ENCODE data around the gene NAAA.
"Not testable (repeated sequence)": the region's sequence is repeated elsewhere in the genome, so short reads cannot be mapped to it uniquely, and the experiment has no call there.

Gene NAAA

GRCh38 chr4:75940692-75941253 lies at the start of gene NAAA:
NAAA (minus strand) TSS chr4:75941013; CDS start chr4:75940949, 64 bp downstream.
- peak; percentile 58 to 70 (median 58) for DNase-seq (ENCODE audit: low read depth in 2 of 3, low spot score in 2 of 3)

DNA sequence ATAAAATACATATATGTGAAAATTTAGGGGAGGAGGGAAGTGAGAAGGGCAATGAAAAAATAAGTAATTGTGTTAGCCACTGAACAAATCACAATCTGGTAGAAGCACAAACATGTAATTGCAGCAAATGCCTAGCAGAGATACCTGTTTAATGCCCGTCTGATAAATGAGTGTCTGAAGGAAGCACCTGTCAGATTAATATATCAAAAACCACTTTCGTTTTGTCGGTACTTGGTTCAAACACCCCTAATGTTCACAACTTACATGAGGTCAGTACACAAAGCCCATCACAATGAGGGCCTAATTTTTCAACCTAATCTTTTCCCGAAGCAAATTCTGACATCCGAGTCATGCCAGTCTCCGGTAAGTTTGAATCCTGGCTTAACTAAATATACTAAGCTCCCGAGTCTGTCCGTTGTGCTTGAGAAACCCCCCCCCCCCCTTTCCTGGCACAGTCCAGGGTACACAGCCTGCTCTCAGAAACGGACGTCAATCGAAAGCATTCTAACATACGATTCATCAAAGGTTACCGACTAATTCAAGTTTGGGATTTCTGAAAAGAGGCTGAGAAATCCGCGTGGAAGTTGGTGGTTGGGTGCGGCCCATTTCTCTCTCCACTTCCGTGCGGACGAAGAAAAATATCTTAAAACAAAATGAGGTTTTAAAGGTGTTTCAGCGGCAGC lies 49.2 kb upstream of the NAAA start:
- no peak for DNase-seq (ENCODE audit: low read depth in 2 of 3, low spot score in 2 of 3)

DNA sequence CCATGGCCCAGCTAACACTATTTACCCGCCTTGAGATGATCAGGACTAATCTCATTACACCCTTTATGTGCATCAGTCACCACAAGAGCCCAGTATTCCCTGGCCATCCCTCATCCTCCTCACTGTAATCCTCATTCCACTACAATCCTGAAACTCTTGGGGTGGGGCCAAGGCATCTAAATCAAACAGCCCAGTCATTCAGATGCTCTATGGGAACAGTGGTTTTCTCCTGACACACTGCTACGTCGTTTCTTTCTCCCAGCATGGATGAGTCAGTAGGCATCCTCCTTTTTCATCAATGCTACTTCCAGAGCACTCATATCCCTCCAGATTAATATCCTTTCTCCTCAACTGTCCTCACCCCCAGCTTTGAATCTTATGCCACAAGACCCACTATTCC lies 44.3 kb upstream of the NAAA start:
- DNase-seq (ENCODE audit: low read depth in 2 of 3, low spot score in 2 of 3): no peak

DNA sequence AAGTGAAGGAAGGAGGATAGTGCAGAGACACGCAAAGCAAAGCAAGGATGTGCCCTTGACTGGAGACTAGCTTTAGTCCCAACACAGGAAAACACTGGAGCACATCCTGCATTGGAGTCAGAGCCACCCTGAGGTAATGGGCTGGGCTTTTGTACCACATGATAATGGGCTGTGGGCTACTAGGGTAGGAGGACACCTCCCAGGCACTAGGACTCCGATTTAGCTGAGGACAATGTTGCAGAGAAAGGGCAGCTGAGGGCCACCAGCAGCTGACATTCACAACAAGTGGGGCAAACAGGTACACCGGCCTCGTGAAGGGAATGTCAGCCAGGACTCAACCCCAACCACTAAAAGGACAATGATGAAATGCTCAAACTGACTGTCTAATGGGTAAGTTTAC lies 39.8 kb upstream of the NAAA start:
- DNase-seq (ENCODE audit: low read depth in 2 of 3, low spot score in 2 of 3): no peak

GRCh38 chr4:75976177-75976576 lies 35.4 kb upstream of the NAAA start:
- DNase-seq (ENCODE audit: low read depth in 2 of 3, low spot score in 2 of 3): no peak

DNA sequence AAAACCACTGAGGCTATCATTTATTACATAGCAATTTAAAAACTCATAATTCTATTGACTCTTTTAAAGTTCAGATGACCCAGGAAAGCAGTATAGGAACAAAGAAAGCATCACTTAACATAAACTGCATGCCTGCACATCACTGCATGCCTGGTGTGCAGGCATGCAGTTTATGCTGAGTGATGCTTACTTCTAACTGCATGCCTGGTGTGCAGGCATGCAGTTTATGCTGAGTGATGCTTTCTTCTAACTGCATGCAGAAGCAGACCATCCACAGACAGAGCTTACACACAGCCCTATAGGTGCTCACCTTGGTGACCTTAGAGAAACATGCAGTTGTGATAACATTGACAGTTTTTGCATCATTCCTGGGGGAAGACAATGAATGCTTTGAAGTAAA lies 33.0 kb upstream of the NAAA start:
- DNase-seq (ENCODE audit: low read depth in 2 of 3, low spot score in 2 of 3): no peak

GRCh38 chr4:75968084-75968483 lies 27.3 kb upstream of the NAAA start:
- DNase-seq (ENCODE audit: low read depth in 2 of 3, low spot score in 2 of 3): no peak

GRCh38 chr4:75963558-75963957 lies 22.7 kb upstream of the NAAA start:
- DNase-seq (ENCODE audit: low read depth in 2 of 3, low spot score in 2 of 3): no peak

- DNase-seq (ENCODE audit: low read depth in 2 of 3, low spot score in 2 of 3): not testable (repeated sequence)
Observed at GRCh38 chr4:75962072-75962471, 21.3 kb upstream of the NAAA start.

GRCh38 chr4:75958546-75958945 lies 17.7 kb upstream of the NAAA start:
- not testable (repeated sequence) for DNase-seq (ENCODE audit: low read depth in 2 of 3, low spot score in 2 of 3)

- DNase-seq (ENCODE audit: low read depth in 2 of 3, low spot score in 2 of 3): not testable (repeated sequence)
Observed at GRCh38 chr4:75954811-75955210, 14.0 kb upstream of the NAAA start.

GRCh38 chr4:75953509-75953908 lies 12.7 kb upstream of the NAAA start:
- DNase-seq (ENCODE audit: low read depth in 2 of 3, low spot score in 2 of 3): no peak

GRCh38 chr4:75950213-75950815 lies 9.5 kb upstream of the NAAA start:
- DNase-seq (ENCODE audit: low read depth in 2 of 3, low spot score in 2 of 3): no peak

GRCh38 chr4:75948822-75949444 lies 8.1 kb upstream of the NAAA start:
- DNase-seq (ENCODE audit: low read depth in 2 of 3, low spot score in 2 of 3): no peak

DNA sequence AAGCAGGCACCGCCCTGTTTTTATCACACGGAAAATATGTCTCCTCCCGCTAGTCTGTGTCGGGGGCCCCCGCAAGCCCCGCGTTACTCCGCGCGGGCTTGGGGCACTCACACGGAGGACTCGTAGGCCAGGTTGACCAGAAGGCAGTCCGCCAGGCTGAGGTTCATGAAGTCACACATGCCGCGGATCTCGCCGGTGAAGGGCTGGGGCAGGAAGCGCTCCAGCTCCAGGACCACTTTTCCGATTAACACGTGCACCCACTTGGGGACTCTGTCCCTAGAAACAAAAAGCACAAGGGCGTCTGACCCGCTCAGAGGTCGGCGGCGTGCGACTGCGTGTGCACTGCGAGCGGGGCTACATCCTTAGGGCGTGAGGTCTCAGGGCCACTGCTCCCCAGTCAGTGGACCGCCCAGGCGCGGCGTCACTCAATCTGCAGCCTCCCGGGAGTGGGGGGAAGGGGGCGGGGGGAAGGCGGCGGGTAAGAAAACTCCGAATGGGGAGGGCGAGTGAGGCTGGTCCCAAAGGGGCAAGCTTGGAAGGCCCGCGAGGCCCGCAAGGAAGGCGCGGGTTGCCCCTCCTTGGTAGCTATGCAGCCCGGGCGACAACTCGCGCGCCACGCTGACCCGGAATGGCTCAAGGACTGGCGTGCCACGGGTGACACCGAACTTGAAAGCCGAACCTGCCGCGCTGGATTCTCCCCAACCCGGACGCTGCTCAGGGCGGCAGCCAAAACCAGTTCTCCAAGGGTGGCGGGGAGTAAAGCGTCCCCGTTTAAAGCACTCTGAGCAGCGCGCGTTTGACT lies 722 bp downstream of the NAAA start:
- peak; percentile 40 to 54 (median 48) for DNase-seq (ENCODE audit: low read depth in 2 of 3, low spot score in 2 of 3)

GRCh38 chr4:75935628-75936027 lies 5.2 kb downstream of the NAAA start:
- no peak for DNase-seq (ENCODE audit: low read depth in 2 of 3, low spot score in 2 of 3)

DNA sequence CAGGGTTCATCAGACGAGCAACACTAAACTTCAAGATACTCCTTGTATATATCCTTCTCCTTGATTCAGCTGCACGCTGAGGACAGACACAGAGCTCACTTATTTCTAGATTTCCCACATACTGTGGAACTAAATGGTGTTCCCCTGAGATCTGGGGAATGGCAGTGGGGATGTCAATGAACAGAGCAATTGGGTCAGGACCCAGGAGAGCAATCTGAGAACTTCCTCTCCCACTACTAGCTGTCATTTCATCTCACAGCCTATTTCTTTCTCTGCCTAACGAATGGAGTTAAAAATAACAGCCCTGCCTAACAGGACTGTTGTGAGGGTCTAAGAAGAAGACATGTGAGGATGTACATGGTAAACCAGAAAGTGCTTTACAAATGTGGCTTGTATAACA lies 10.7 kb downstream of the NAAA start:
- DNase-seq (ENCODE audit: low read depth in 2 of 3, low spot score in 2 of 3): no peak

GRCh38 chr4:75924916-75925315 lies 15.9 kb downstream of the NAAA start:
- DNase-seq (ENCODE audit: low read depth in 2 of 3, low spot score in 2 of 3): not testable (repeated sequence)

GRCh38 chr4:75924309-75924827 lies 16.4 kb downstream of the NAAA start:
- no peak for DNase-seq (ENCODE audit: low read depth in 2 of 3, low spot score in 2 of 3)

- DNase-seq (ENCODE audit: low read depth in 2 of 3, low spot score in 2 of 3): no peak
Observed at GRCh38 chr4:75922588-75922987, 18.2 kb downstream of the NAAA start.

- DNase-seq (ENCODE audit: low read depth in 2 of 3, low spot score in 2 of 3): no peak
Observed at GRCh38 chr4:75921910-75922309, 18.9 kb downstream of the NAAA start.

Data from activated CD8-positive, alpha-beta memory T cell treated with anti-CD3 and anti-CD28 coated beads for 48 hours (primary cell).